Kidney epithelial cell (primary cell): ENCODE data around the gene COL4A4. TPM values are rescaled to one million over a fixed set of nuclear protein-coding genes. Genes with fewer than 3 reads are reported as not detected.

Source experiments
- DNase-seq: peaks from one replicate; pipeline ENCODE4 v3.0.0-alpha.2; 2010; ENCODE audit warnings: low read depth
- H3K27me3 ChIP-seq: 2 replicates; pipeline ENCODE4 v1.6.0; 2011; ENCODE audit warnings: low read length; ENCODE audit not compliant: control insufficient read depth, insufficient read depth
- H3K36me3 ChIP-seq: 2 replicates; pipeline ENCODE4 v1.5.1; 2011; ENCODE audit warnings: low read length; ENCODE audit not compliant: control insufficient read depth, insufficient read depth
- H3K4me3 ChIP-seq: 2 replicates; pipeline ENCODE4 v1.5.1; 2011; ENCODE audit warnings: low read depth, mild to moderate bottlenecking, control low read depth, low read length
- CTCF ChIP-seq: IDR thresholded peaks from 2 replicates; pipeline ENCODE4 v1.5.1; 2011; ENCODE audit warnings: mild to moderate bottlenecking, moderate library complexity, low read length, control low read depth, inconsistent platforms; ENCODE audit not compliant: insufficient read depth, poor library complexity, severe bottlenecking
- total RNA-seq: library from RNA; depleted of rRNA; stranded (reverse); fragments of >200 nt; gene quantifications from 2 replicates; pipeline ENCODE4 v1.2.3, GENCODE V29; 2015

COL4A4 gene
- total RNA-seq, 1 donor from 2014 or later: 3.4 TPM

- Histone ChIP-seq H3K27me3 (no peaks in the 10 kb centered on the region), H3K4me3 (no peak overlapping the region), H3K36me3 (no peaks in the 10 kb centered on the region)
- peak; percentile 81 for TF ChIP-seq CTCF
- no peak for DNase-seq
Observed at GRCh38 chr2:227033471-227034148, 130.4 kb downstream of the COL4A4 start.

DNA sequence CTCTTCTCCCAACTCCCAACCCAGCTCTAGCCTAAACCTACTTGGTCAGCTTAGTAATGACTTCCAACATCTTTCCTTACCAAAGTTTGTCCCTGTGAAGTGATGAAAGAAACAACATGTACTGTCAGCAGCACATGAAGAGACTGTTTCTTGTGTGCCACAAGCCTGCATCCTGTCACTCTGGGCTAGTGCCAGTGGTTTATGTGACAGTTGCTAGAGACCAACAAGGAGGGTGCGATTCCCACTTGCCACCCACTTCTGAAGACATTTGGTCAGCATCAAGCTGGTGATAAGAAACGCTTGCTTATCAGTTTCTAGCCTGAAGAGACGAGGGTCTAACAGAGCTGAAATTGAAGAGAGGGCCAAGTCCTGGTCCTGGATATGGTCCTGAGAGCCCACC, 132.6 kb downstream of the COL4A4 start:
- no peak for DNase-seq
- TF ChIP-seq CTCF: no peak
- no peaks in the 10 kb centered on the region for H3K36me3 ChIP-seq

GRCh38 chr2:227030789-227031188, 133.2 kb downstream of the COL4A4 start:
- no peak for TF ChIP-seq CTCF
- no peaks in the 10 kb centered on the region for H3K36me3 ChIP-seq

More for the DNA sequence above, 132.6 kb downstream of the COL4A4 start:
- H3K27me3 ChIP-seq: no peaks in the 10 kb centered on the region
- H3K4me3 ChIP-seq: no peak overlapping the region

DNA sequence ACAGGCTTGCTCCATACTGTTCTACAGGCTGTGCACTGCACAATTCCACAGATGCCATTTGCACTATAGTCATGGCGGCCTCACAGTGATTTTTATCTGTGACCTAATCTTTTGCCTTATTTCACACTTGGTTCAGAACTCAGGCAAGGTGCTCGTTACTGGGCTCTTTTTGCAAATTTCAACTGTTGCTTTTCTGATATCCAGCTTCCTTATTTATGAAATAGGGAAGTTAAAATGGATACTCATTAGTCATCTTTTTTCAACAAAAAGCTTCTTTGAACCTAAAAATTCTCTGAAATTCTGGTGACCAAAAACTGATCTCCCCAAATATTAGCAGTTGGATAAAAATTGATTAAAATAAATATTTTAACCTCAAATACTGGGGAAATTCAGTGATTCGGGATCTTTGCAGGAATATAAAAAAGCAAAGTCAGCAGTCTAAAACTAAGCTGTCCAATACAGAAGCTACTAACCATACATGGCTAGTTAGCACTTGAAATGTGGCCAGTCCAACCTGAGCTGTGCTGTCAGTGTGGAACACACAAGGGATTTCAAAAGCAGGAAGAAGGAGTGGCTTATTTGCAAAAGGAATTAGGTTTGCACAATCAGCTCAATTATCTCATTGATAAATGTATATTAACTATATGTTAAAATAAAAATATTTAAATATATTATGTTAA, 134.4 kb downstream of the COL4A4 start:
- Histone ChIP-seq H3K36me3 (no peaks in the 10 kb centered on the region), H3K4me3 (no peak overlapping the region), H3K27me3 (no peaks in the 10 kb centered on the region)
- TF ChIP-seq CTCF: no peak
- DNase-seq: no peak

More at GRCh38 chr2:227030789-227031188, 133.2 kb downstream of the COL4A4 start:
- Histone ChIP-seq H3K27me3 (no peaks in the 10 kb centered on the region), H3K4me3 (no peak overlapping the region)
- DNase-seq: no peak

DNA sequence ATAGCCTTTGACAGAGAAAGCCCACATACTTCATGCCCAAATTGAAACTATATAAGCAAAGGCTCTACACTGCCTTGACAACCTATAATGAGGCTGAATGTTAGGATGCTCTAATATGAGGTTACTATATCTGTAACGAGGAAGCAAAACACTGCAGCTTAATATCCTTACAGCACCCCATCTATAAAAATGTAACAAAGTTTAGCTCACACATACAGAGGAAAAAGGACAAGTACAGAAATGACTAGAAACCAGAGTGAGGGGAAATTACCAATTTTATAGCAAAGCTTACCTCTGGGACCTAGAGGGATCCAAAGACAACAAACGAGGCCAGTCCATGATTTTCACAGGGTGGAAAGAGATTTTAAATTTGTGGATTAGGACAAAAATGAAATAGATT, 138.5 kb downstream of the COL4A4 start:
- H3K4me3 ChIP-seq: no peak overlapping the region
- DNase-seq: no peak
- no peaks in the 10 kb centered on the region for H3K27me3 ChIP-seq
- no peak for TF ChIP-seq CTCF
- no peaks in the 10 kb centered on the region for H3K36me3 ChIP-seq
